Astrocyte of the spinal cord (primary cell): ENCODE results near the gene LSAMP.

ENCODE experiments used
- DNase-seq: peaks from one replicate; pipeline ENCODE4 v3.0.0; 2011; ENCODE audit warnings: low read depth, low spot score
- H3K4me3 ChIP-seq: 2 replicates; pipeline ENCODE4 v1.5.1; 2011; ENCODE audit warnings: low read depth, mild to moderate bottlenecking, low read length, moderate library complexity
- in situ Hi-C: cut with HindIII; loops from 2 replicates; pipeline ENCODE4 v1.10.0; 2017; ENCODE audit warnings: low sequenced_read_pairs
- TF ChIP-seq, protein P1 (sequence below): IDR thresholded peaks from 2 replicates; pipeline ENCODE4 v1.5.1; 2012; ENCODE audit warnings: low read depth, mild to moderate bottlenecking, low read length, inconsistent platforms

LSAMP gene

DNA sequence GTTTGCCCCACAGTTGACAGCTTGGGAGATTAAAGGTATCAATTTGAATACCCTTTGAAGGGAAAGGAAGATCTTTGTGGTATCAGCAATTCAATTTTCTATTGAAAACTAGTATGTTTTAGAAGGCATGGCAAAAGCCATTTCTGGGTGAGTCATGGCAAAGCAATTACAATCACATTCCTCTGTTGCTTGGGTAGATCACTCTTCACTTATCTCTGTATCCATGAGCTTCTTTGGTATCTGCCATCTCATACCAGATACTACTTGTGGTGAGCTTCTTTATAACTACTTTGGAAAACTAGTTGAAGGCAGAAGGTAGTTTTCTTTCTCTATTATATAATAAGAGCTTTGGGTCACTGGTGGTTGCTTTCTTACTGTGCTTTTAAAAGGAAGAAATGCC lies 28.3 kb upstream of the LSAMP start:
- in situ Hi-C loops: no loop called here
- TF ChIP-seq, protein P1, sequence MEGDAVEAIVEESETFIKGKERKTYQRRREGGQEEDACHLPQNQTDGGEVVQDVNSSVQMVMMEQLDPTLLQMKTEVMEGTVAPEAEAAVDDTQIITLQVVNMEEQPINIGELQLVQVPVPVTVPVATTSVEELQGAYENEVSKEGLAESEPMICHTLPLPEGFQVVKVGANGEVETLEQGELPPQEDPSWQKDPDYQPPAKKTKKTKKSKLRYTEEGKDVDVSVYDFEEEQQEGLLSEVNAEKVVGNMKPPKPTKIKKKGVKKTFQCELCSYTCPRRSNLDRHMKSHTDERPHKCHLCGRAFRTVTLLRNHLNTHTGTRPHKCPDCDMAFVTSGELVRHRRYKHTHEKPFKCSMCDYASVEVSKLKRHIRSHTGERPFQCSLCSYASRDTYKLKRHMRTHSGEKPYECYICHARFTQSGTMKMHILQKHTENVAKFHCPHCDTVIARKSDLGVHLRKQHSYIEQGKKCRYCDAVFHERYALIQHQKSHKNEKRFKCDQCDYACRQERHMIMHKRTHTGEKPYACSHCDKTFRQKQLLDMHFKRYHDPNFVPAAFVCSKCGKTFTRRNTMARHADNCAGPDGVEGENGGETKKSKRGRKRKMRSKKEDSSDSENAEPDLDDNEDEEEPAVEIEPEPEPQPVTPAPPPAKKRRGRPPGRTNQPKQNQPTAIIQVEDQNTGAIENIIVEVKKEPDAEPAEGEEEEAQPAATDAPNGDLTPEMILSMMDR: no peak
- no peak overlapping the region for H3K4me3 ChIP-seq
- DNase-seq: peak; percentile 27

DNA sequence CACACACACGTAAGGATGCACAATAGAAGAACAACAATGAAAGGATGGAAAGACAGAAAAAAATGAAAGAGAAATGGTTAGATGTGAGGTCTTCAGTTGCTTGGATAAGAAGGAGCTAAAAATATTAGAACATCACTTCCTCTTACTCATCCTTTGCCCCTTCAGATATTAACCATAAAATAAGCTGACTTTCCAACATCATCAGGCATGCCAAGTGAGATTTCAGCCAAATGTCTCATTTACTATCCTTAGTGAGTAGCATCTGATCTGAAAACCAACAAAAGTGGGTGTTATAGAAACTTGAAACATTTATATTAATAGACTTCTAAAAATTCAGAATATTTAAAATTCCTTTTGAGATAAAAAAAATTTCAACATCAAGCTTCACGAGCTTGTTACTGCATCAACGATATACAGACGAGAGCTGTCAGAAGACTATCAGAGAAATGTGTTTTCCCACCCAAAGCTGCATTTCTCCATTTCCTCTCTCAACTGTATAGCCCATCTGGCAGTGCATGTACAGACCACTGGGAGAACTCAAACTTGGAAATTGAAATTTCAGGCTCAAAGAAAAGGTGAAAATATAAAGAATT lies 25.4 kb upstream of the LSAMP start:
- DNase-seq: no peak
- in situ Hi-C loops: no loop called here
- TF ChIP-seq, protein P1: no peak
- H3K4me3 ChIP-seq: no peak overlapping the region

DNA sequence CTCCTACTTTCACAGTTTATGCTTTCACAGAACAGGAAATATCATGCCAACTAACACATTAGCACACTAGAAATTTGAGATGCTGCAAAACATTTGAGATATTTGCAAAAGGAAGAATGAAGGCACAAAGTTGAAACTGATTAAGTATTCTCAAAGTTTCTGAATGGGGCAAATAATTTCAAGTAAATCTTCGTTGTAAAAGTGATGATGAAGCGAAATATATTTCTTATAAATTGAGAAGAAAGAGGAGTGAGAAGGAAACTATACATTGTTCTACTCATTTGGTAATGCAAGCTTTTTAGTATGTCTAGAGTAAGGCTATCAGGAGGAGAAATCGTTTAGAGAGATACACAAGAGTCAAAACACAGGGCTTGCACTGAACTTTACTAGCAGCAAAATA lies 24.3 kb upstream of the LSAMP start:
- in situ Hi-C loops: no loop called here

DNA sequence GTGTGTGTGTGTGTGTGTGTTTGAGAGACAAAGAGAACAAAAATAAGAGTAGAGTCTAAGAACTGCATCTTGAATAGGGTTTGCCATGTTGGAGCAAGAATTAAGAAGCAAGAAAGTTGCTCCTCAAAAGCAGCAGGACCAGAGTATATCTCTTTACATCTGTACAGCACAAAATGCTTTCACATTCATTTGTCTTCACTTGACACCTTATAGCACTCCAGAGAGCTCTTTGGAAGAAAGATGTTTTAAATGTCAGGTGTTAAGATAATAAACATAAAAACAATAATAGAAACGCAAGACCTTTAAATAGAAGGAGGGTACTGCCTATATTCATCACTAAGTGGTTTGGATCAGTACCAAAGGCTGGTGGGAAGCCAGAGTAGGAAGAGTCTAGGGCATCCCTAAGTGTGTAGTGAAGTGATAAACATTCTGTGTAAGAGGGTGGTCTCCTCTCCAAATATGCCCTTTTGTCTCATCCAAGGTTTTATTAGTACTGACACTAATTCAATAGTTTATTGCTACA lies 19.1 kb upstream of the LSAMP start:
- no peak overlapping the region for H3K4me3 ChIP-seq
- DNase-seq: no peak
- in situ Hi-C loops: no loop called here
- TF ChIP-seq, protein P1: no peak

More for the DNA sequence above, 24.3 kb upstream of the LSAMP start:
- H3K4me3 ChIP-seq: no peak overlapping the region
- TF ChIP-seq, protein P1: no peak
- DNase-seq: no peak

DNA sequence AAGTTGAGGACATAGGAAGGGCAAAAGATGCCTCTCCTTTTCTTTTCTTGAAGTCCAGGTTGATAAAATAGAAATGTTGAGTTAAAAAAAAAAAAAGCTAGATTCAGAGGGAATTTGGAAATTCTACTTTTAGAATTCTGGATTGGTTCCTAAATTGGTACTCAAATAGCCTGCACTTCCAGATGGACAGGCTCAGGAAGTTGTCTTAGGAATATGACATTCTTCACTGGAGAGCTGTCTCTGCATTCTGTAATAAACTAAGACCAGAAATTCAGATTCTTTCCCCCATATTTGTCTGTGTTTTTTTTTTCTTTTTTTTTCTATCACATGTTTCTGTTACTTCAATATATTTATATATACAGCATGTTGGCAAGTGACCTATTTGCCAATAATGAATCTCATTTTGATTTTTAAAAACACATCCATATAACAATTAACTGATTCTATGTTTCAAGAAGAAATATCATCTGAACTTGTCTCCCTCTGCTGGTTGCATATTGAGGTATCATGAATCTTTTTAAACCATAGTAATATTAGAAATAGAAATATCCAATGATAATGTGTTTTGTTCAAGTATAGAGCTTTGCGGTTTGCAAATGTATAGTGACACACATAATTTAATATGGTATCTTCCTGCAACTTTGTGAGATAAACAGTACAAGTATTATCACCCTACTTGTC lies 8.5 kb upstream of the LSAMP start:
- in situ Hi-C loops: no loop called here
- no peak overlapping the region for H3K4me3 ChIP-seq
- TF ChIP-seq, protein P1: peak; percentile 43
- DNase-seq: peak; percentile 33

GRCh38 chr3:116449546-116450350 lies 4.5 kb upstream of the LSAMP start:
- in situ Hi-C loops: no loop called here
- no peak overlapping the region for H3K4me3 ChIP-seq
- TF ChIP-seq, protein P1: no peak
- DNase-seq: no peak
